Heart right ventricle (tissue), 16 donors: ENCODE measurements around the gene PGS1. TPM values are rescaled to one million over a fixed set of nuclear protein-coding genes. Genes with fewer than 3 reads are reported as not detected.

Experiments used
- ATAC-seq, 8 donors: fragments of 200-7000 bp; cut with Tn5 transposase; one replicate each; pipeline ENCODE4 v1.9.1; 2020; ENCODE audit warnings: mild to moderate bottlenecking in 8 of 8, moderate library complexity in 8 of 8, moderate number of reproducible peaks in 1 of 8
- DNase-seq, 2 donors: peaks; one replicate each; pipeline ENCODE4 v3.0.0-alpha.2; 2020
- H3K27ac ChIP-seq, 10 donors: fragments of 200-600 bp; sonication (generic) in 2 of 10; one replicate each; pipeline versions ENCODE4 v1.5.0 to v1.8.0; 2020 to 2022; ENCODE audit warnings: mild to moderate bottlenecking in 3 of 10
- H3K27me3 ChIP-seq, 7 donors: fragments of 200-600 bp; one replicate each; pipeline ENCODE4 v1.8.0; 2021 to 2022; ENCODE audit warnings: mild to moderate bottlenecking in 2 of 7
- H3K36me3 ChIP-seq, 9 donors: fragments of 200-600 bp; sonication (generic) in 1 of 9; one replicate each; pipeline versions ENCODE4 v1.5.0 to v1.8.0; 2020 to 2022; ENCODE audit warnings: mild to moderate bottlenecking in 2 of 9
- H3K4me1 ChIP-seq, 9 donors: fragments of 200-600 bp; sonication (generic) in 1 of 9; one replicate each; pipeline versions ENCODE4 v1.5.0 to v1.8.0; 2020 to 2022; ENCODE audit warnings: mild to moderate bottlenecking in 4 of 9
- H3K4me3 ChIP-seq, 10 donors: fragments of 200-600 bp; sonication (generic) in 2 of 10; one replicate each; pipeline versions ENCODE4 v1.5.0 to v1.8.0; 2020 to 2022; ENCODE audit warnings: mild to moderate bottlenecking in 7 of 10, moderate library complexity in 2 of 10
- H3K9me3 ChIP-seq, 11 donors: fragments of 200-600 bp in 10 of 11; sonication (generic) in 2 of 11; one replicate each; pipeline versions ENCODE4 v1.5.0 to v1.8.0; 2013 to 2022; ENCODE audit warnings: mild to moderate bottlenecking in 2 of 11, control low read depth in 1 of 11, moderate library complexity in 1 of 11
- CTCF ChIP-seq, 9 donors: fragments of 200-600 bp; sonication (generic) in 2 of 9; IDR thresholded peaks; one replicate each; pipeline versions ENCODE4 v1.5.0 to v1.8.0; 2021 to 2022; ENCODE audit warnings: antibody characterized with exemption in 9 of 9, mild to moderate bottlenecking in 5 of 9, moderate library complexity in 1 of 9
- WGBS, 2 donors: extraction: QIAGEN DNeasy Blood & Tissue Kit; methylation state at CpG; one replicate each; pipeline ENCODE4 v1.1.7; 2013; ENCODE audit warnings: inconsistent platforms in 1 of 2; 5-methylcytosine and 5-hydroxymethylcytosine counted together
- intact Hi-C, 10 donors: fragments of 100-400 bp; cut with DNase I; formaldehyde crosslinking; loops; one replicate each; pipeline versions ENCODE4 v1.11.1 to v1.14.2; 2022
- polyA plus RNA-seq, 2 donors: library from polyadenylated mRNA; stranded (reverse); fragments of 200-250 nt; gene quantifications; one replicate each; pipeline ENCODE4 v1.2.3, GENCODE V29; 2013
- total RNA-seq, 10 donors: library from RNA; stranded (reverse); fragmentation: NEBNext Ultra II Directional in 3 of 10; extraction: Animal tissue kit (Norgen Biotek cat#: 25700) in 3 of 10; gene quantifications; one replicate each; pipeline versions ENCODE4 v1.2.1 to v1.2.4, GENCODE V29; 2021 to 2023
- donor health status: Arrhythmogenic right ventricular cardiomyopathy.
- donor health status: ischemic (EF 13 %, LVEDD 7.1; RV severe dilation, severe dysfunction).
- donor health status: healthy with polysubstance abuse.
- donor health status: DM: no; HTN: yes; CAD: no.
- donor health status: DM: no; HTN: no; CAD: no.
- donor health status: ischemic (EF 25% LVEDD 6.9; RV normal size, moderate dysfunction).
- donor health status: ischemic (EF 25% LVEDD 5.7; RV mildly dilated, moderate dysfunction).
- donor health status: healthy.
- donor health status: DM: yes; HTN: yes; CAD: no.
- donor health status: Ischemic cardiomyopathy.
- donor health status: ischemic (EF 35%, LVEDD 5.7; RV mildly dilated, moderate dysfunction).
- donor health status: nonischemic (EF 11% LVEDD 7.7; RV severe dilation, severe dysfunction).
- donor health status: DM: yes; HTN: yes; CAD: no.
- donor health status: PGD.
- donor health status: ischemic (EF 29% LVEDD 5.4; RV normal size, mild dysfunction).
- donor health status: nonischemic (EF 23%, LVEDD 6.1; RV moderate dilation, normal function).

PGS1 gene
- total and polyA plus RNA-seq, 12 donors = 14.7 to 28.4 (median 18.2) TPM

- H3K4me3 ChIP-seq = peak overlapping the region in 1 of 10 donors; percentile 6
- ATAC-seq = no peak
- intact Hi-C loops = loop anchor here in 1 of 10 donors (5.0 kb wide), 1 partner anchor 33 kb away; no protein-coding TSS in a partner anchor
- TF ChIP-seq CTCF (IDR thresholded peaks at IDR 0.05) = no peak
- no peaks in the 10 kb centered on the region for H3K27me3 ChIP-seq
- no peak for DNase-seq
- H3K27ac ChIP-seq = peak overlapping the region; percentile 8 to 99 (median 70)
- H3K4me1 ChIP-seq = peaks cover 17 to 100% (median 98%) of the 10 kb centered on the region in 9 donors
- H3K9me3 ChIP-seq = no peaks in the 10 kb centered on the region
- peaks cover 0 to 25% (median 0%) of the 10 kb centered on the region in 9 donors for H3K36me3 ChIP-seq
- WGBS, 2 donors = 83 to 89% methylated on average over 23 of the region's 23 CpGs
Measured at GRCh38 chr17:78384479-78385175, 6.2 kb downstream of the PGS1 start.

DNA sequence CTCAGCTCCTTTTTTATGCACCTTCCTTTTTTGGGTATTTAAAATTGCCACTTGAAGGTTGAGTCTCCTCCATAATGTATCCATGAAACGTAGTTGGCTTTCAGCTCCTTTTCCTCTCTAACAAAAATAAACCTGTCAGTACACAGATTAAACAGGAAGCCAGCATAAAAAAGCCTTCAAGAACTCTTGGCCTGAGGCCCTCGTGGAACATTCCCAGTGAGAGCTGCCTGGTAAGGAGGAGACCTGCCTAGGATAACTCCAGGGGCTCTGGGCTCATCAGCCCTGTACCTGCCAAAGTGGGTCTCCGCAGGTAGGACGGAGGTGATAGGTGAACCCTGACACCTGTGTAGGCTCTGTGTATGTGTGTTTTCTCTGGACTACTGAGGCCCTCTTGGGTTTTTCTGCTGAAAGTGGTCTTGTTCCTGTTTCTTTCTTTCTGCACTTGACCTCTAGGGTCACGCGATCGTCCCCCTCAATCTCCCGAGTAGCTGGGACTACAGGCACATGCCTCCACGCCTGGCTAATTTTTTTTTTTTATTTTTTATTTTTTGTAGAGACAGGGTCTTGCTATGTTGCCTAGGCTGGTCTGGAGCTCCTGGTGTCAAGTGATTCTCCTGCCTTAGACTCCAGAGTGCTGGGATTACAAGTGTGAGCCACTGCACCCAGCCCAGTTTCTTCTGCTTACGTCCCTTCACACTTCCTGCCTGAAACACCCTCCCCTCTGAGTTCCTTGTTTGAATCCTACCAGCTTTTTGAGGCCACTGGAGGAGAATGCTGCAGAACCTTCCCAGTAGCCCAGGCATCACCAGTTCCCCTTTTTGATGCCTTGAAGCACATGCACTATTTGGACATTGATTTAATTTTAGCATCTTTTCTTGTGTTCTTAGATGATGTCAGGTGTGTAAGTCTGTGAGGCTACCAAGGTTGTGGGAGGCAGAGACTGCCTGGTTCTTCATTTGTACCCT is 9.8 kb downstream of the PGS1 start:
- WGBS, 2 donors = 38% methylated on average over 10 of the region's 10 CpGs
- intact Hi-C loops = no loop called here
- Histone ChIP-seq H3K9me3 (no peaks in the 10 kb centered on the region), H3K27ac (peak overlapping the region; percentile 6 to 99 (median 79)), H3K27me3 (no peaks in the 10 kb centered on the region), H3K36me3 (peaks cover 0 to 36% (median 0%) of the 10 kb centered on the region in 9 donors), H3K4me1 (peaks cover 22 to 96% (median 87%) of the 10 kb centered on the region in 9 donors), H3K4me3 (peak overlapping the region in 3 of 10 donors; percentile 8 to 24 (median 15))
- DNase-seq (peak; percentile 32 to 65), ATAC-seq (peak; percentile 24 to 64 (median 55))
- TF ChIP-seq CTCF (IDR thresholded peaks at IDR 0.05) = no peak

DNA sequence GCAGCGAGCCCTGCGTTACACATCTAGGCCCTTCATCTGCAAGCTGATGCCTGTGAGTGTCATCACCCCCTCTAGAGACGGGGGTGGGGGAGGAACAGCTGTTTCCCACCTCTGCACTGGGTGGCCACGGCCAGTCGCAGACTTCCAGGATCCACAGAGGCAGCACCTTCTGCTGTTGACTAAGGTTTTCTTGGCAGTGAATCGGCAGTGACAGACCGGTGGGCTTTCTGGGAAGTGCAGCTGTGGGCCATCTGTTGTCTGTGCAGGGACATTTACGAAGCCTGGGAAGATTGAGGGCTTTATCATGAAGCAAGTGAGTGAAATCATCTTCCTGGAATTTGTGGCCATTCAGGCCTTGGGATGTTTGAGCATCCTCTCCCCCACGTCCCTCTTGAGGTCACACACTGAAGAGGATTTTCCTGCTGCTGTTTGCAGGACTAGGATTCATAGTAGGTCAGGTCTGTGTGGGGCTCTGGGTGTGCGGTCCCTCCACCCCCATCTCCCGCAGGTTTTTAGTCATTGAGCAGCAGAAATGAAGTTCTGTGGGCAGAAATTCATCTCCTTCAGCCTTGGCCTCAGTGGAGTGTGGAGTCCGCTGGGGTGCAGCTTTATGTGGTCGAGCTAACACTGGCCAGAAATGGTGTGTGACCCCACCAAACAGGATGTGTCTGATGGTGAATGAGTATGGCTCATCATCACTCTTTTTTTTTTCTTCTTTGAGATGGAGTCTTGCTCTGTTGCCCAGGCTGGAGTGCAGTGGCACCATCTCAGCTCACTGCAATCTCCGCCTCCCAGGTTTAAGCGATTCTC is 12.0 kb downstream of the PGS1 start:
- intact Hi-C loops = no loop called here
- DNase-seq (peak; percentile 14 to 38), ATAC-seq (peak in 5 of 8 donors; percentile 25 to 71 (median 42))
- Histone ChIP-seq H3K4me3 (no peak overlapping the region), H3K27ac (peak overlapping the region in 9 of 10 donors; percentile 3 to 99 (median 64)), H3K27me3 (no peaks in the 10 kb centered on the region), H3K36me3 (peaks cover 0 to 54% (median 0%) of the 10 kb centered on the region in 9 donors), H3K4me1 (peaks cover 16 to 89% (median 80%) of the 10 kb centered on the region in 9 donors), H3K9me3 (no peaks in the 10 kb centered on the region)
- TF ChIP-seq CTCF (IDR thresholded peaks at IDR 0.05) = peak in 1 of 9 donors; percentile 13
- 50 to 59% methylated on average over 15 of the region's 15 CpGs for WGBS, 2 donors
